CD14-positive monocyte (primary cell): ENCODE data around the gene CCDC106. TPM values are rescaled to one million over a fixed set of nuclear protein-coding genes. Genes with fewer than 3 reads are reported as not detected.

ENCODE experiments used
- DNase-seq, 3 donors: peaks; one replicate each; pipeline ENCODE4 v3.0.0-alpha.2; 2011 to 2022
- H2AFZ ChIP-seq: 2 replicates; pipeline ENCODE4 v1.6.0; 2012; ENCODE audit warnings: mild to moderate bottlenecking, low read depth, low read length, inconsistent platforms; ENCODE audit not compliant: insufficient read depth, poor library complexity, severe bottlenecking
- H3K27ac ChIP-seq, 2 donors: 1 replicate in 1 of 2; 2 replicates in 1 of 2; pipeline ENCODE4 v1.5.1; 2012 to 2013; ENCODE audit warnings: low read length in 2 of 2, control low read depth in 1 of 2, inconsistent platforms in 1 of 2, low read depth in 1 of 2, mild to moderate bottlenecking in 1 of 2
- H3K27me3 ChIP-seq, 2 donors: one replicate each; pipeline versions ENCODE4 v1.6.0 to v1.6.1; 2011 to 2013; ENCODE audit warnings: low read length in 2 of 2; ENCODE audit not compliant: control insufficient read depth in 2 of 2, insufficient read depth in 2 of 2
- H3K36me3 ChIP-seq, 2 donors: replicated peaks in 1 of 2; 1 replicate in 1 of 2; 2 replicates in 1 of 2; pipeline versions ENCODE4 v1.5.1 to v1.6.1; 2012 to 2013; ENCODE audit warnings: low read length in 2 of 2, control low read depth in 1 of 2, inconsistent platforms in 1 of 2, mild to moderate bottlenecking in 1 of 2; ENCODE audit not compliant: insufficient read depth in 2 of 2, control insufficient read depth in 1 of 2
- H3K4me1 ChIP-seq, 2 donors: 1 replicate in 1 of 2; 2 replicates in 1 of 2; pipeline versions ENCODE4 v1.5.1 to v1.6.1; 2012 to 2013; ENCODE audit warnings: low read length in 2 of 2, control low read depth in 1 of 2, inconsistent platforms in 1 of 2, mild to moderate bottlenecking in 1 of 2, moderate library complexity in 1 of 2; ENCODE audit not compliant: insufficient read depth in 2 of 2, control insufficient read depth in 1 of 2
- H3K4me2 ChIP-seq: replicated peaks from 2 replicates; pipeline ENCODE3; 2012; ENCODE audit warnings: low read length, moderate library complexity, mild to moderate bottlenecking; ENCODE audit not compliant: poor library complexity, severe bottlenecking; ENCODE audit errors: extremely low read depth
- H3K4me3 ChIP-seq, 3 experiments: fragments of 200-600 bp in 1 of 3; sonication (generic) in 1 of 3; replicated peaks in 1 of 3; 1 replicate in 2 of 3; 2 replicates in 1 of 3; pipeline ENCODE4 v1.5.1; 2011 to 2013; ENCODE audit warnings: low read length in 3 of 3, mild to moderate bottlenecking in 3 of 3, control low read depth in 2 of 3, low read depth in 2 of 3, inconsistent platforms in 1 of 3, moderate library complexity in 1 of 3
- H3K79me2 ChIP-seq: 2 replicates; pipeline ENCODE4 v1.6.0; 2012; ENCODE audit warnings: mild to moderate bottlenecking, control low read depth, inconsistent platforms, low read length, moderate library complexity; ENCODE audit not compliant: insufficient read depth
- H3K9ac ChIP-seq: 2 replicates; pipeline ENCODE4 v1.6.0; 2017; ENCODE audit warnings: low read length, mild to moderate bottlenecking; ENCODE audit not compliant: insufficient read depth, poor library complexity, severe bottlenecking
- H3K9me3 ChIP-seq, 2 donors: replicated peaks in 1 of 2; 1 replicate in 1 of 2; 2 replicates in 1 of 2; pipeline versions ENCODE4 v1.5.1 to v1.6.1; 2012 to 2013; ENCODE audit warnings: low read length in 2 of 2, control low read depth in 1 of 2; ENCODE audit not compliant: control insufficient read depth in 1 of 2, insufficient read depth in 1 of 2
- H4K20me1 ChIP-seq: 2 replicates; pipeline ENCODE4 v1.6.0; 2012; ENCODE audit warnings: mild to moderate bottlenecking, low read length, control low read depth, moderate library complexity; ENCODE audit not compliant: insufficient read depth
- H3K27ac Mint-ChIP-seq, 7 donors: one replicate each; pipeline ENCODE4 v1.8.0; 2020; ENCODE audit warnings: mild to moderate bottlenecking in 7 of 7, mixed read lengths in 7 of 7, moderate library complexity in 6 of 7, inconsistent platforms in 2 of 7
- H3K27me3 Mint-ChIP-seq, 3 donors: one replicate each; pipeline ENCODE4 v1.8.0; 2021 to 2022; ENCODE audit warnings: low read depth in 3 of 3, mild to moderate bottlenecking in 3 of 3, mixed read lengths in 3 of 3, moderate library complexity in 3 of 3, inconsistent platforms in 1 of 3
- H3K36me3 Mint-ChIP-seq, 2 donors: one replicate each; pipeline ENCODE4 v1.8.0; 2020; ENCODE audit warnings: mixed read lengths in 2 of 2, inconsistent platforms in 1 of 2, mild to moderate bottlenecking in 1 of 2
- H3K4me1 Mint-ChIP-seq: one replicate; pipeline ENCODE4 v1.8.0; 2020; ENCODE audit warnings: mild to moderate bottlenecking, mixed read lengths
- H3K4me3 Mint-ChIP-seq, 2 donors: one replicate each; pipeline ENCODE4 v1.8.0; 2020; ENCODE audit warnings: mild to moderate bottlenecking in 2 of 2, mixed read lengths in 2 of 2, moderate library complexity in 1 of 2
- H3K9me3 Mint-ChIP-seq, 7 donors: one replicate each; pipeline ENCODE4 v1.8.0; 2020 to 2022; ENCODE audit warnings: mixed read lengths in 7 of 7, mild to moderate bottlenecking in 6 of 7, moderate library complexity in 6 of 7, inconsistent platforms in 2 of 7
- whole genome bisulfite sequencing: methylation state at CpG from one replicate; pipeline ENCODE4 v1.1.5; 2013; ENCODE audit warnings: missing lambda C conversion rate; ENCODE audit not compliant: insufficient coverage; 5-methylcytosine and 5-hydroxymethylcytosine counted together
- intact Hi-C, 2 donors: fragments of 100-400 bp; cut with micrococcal nuclease; formaldehyde crosslinking; loops; one replicate each; pipeline versions ENCODE4 v1.15.0 to v1.15.1; 2023
- polyA plus RNA-seq, 3 donors: library from polyadenylated mRNA; depleted of rRNA in 1 of 3; unstranded in 2 of 3; stranded (reverse) in 1 of 3; fragments of 300-500 nt in 2 of 3; fragments of >200 nt in 1 of 3; fragmentation: Illumina TruSeq in 2 of 3; gene quantifications; 1 replicate in 2 of 3; 2 replicates in 1 of 3; pipeline ENCODE4 v1.2.3, GENCODE V29; 2012 to 2021
- TF ChIP-seq, protein P1 (sequence below): fragments of 200-600 bp; IDR thresholded peaks from one replicate; pipeline ENCODE4 v1.8.0; 2022; ENCODE audit warnings: antibody characterized with exemption, mild to moderate bottlenecking

The CCDC106 gene
- polyA plus RNA-seq, 3 donors, result 0.74 to 2.4 (median 1.2) TPM

GRCh38 chr19:55624109-55625003 is 23.7 kb upstream of the CCDC106 start, which contains the start of gene ZNF784:
ZNF784 (minus strand) TSS chr19:55624566; CDS start chr19:55624561, 5 bp downstream.
- H3K79me2 ChIP-seq, result peaks cover 17% of the 10 kb centered on the region
- TF ChIP-seq, protein P1, sequence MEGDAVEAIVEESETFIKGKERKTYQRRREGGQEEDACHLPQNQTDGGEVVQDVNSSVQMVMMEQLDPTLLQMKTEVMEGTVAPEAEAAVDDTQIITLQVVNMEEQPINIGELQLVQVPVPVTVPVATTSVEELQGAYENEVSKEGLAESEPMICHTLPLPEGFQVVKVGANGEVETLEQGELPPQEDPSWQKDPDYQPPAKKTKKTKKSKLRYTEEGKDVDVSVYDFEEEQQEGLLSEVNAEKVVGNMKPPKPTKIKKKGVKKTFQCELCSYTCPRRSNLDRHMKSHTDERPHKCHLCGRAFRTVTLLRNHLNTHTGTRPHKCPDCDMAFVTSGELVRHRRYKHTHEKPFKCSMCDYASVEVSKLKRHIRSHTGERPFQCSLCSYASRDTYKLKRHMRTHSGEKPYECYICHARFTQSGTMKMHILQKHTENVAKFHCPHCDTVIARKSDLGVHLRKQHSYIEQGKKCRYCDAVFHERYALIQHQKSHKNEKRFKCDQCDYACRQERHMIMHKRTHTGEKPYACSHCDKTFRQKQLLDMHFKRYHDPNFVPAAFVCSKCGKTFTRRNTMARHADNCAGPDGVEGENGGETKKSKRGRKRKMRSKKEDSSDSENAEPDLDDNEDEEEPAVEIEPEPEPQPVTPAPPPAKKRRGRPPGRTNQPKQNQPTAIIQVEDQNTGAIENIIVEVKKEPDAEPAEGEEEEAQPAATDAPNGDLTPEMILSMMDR, result no peak

GRCh38 chr19:55625004-55625326 is 23.0 kb upstream of the CCDC106 start:
- Mint-ChIP-seq H3K4me1 (peaks cover 34% of the 10 kb centered on the region), H3K36me3 (peaks cover 3 to 10% of the 10 kb centered on the region in 2 donors), H3K27ac (peak overlapping the region; percentile 61 to 99 (median 95)), H3K27me3 (peaks cover 0 to 9% (median 1%) of the 10 kb centered on the region in 3 donors), H3K9me3 (peaks cover 0 to 4% (median 0%) of the 10 kb centered on the region in 7 donors), H3K4me3 (peak overlapping the region; percentile 85 to 94)
- peaks cover 39 to 48% of the 10 kb centered on the region in 2 donors for H3K4me1 ChIP-seq
- peaks cover 17% of the 10 kb centered on the region for H3K79me2 ChIP-seq
- H3K4me2 ChIP-seq, result peak overlapping the region; percentile 70
- no peaks in the 10 kb centered on the region for H4K20me1 ChIP-seq
- H3K4me3 ChIP-seq, result peak overlapping the region; percentile 54 to 85 (median 63)
- peak overlapping the region; percentile 76 for H2AFZ ChIP-seq
- H3K9ac ChIP-seq, result no peak overlapping the region
- no peaks in the 10 kb centered on the region for H3K9me3 ChIP-seq
- intact Hi-C loops, result loop anchor here in 1 of 2 donors (2.0 kb wide), 1 partner anchor 26 kb away; the partner anchor contains the start of gene FIZ1
- no peaks in the 10 kb centered on the region for H3K36me3 ChIP-seq
- H3K27me3 ChIP-seq, result no peaks in the 10 kb centered on the region
- TF ChIP-seq, protein P1, result no peak
- H3K27ac ChIP-seq, result peak overlapping the region in 1 of 2 donors; percentile 86
- no CpG with 5 or more reads among the region's 11 CpGs for WGBS
- no peak for DNase-seq

More at GRCh38 chr19:55624109-55625003, 23.7 kb upstream of the CCDC106 start, which contains the start of gene ZNF784:
- intact Hi-C loops, result loop anchor here (2.0 to 5.0 kb wide), 2 partner anchors 26 to 37 kb away; partner anchors contain the start of gene FIZ1 (in 1 of the 2)
- peaks cover 0 to 4% (median 0%) of the 10 kb centered on the region in 7 donors for H3K9me3 Mint-ChIP-seq
- peak within 1 kb of the TSS; percentile 85 to 94 for H3K4me3 Mint-ChIP-seq
- no peaks in the 10 kb centered on the region for H4K20me1 ChIP-seq
- DNase-seq, result peak; percentile 88 to 94 (median 91)
- peak within 1 kb of the TSS; percentile 91 to 99 (median 98) for H3K27ac Mint-ChIP-seq
- H3K4me3 ChIP-seq, result peak within 1 kb of the TSS; percentile 54 to 85 (median 63)
- under 1% methylated on average over 40 of the region's 56 CpGs for WGBS
- peak within 1 kb of the TSS; percentile 78 for H3K9ac ChIP-seq
- H3K4me2 ChIP-seq, result peak within 1 kb of the TSS; percentile 70
- H3K4me1 Mint-ChIP-seq, result peaks cover 40% of the 10 kb centered on the region
- H3K27me3 Mint-ChIP-seq, result peaks cover 0 to 8% (median 1%) of the 10 kb centered on the region in 3 donors
- peak within 1 kb of the TSS; percentile 78 to 86 for H3K27ac ChIP-seq
- peak within 1 kb of the TSS; percentile 76 for H2AFZ ChIP-seq
- H3K27me3 ChIP-seq, result no peaks in the 10 kb centered on the region
- H3K36me3 ChIP-seq, result no peaks in the 10 kb centered on the region
- H3K36me3 Mint-ChIP-seq, result peaks cover 5 to 14% of the 10 kb centered on the region in 2 donors
- H3K9me3 ChIP-seq, result no peaks in the 10 kb centered on the region
- peaks cover 45 to 54% of the 10 kb centered on the region in 2 donors for H3K4me1 ChIP-seq
